M059J (cell line): ENCODE results near the gene ATP6V0B. TPM values are rescaled to one million over a fixed set of nuclear protein-coding genes. Genes with fewer than 3 reads are reported as not detected.

Experiments
- DNase-seq: peaks from one replicate; pipeline ENCODE4 v3.0.0-alpha.2; 2012; ENCODE audit warnings: low read depth
- total RNA-seq: library from RNA; depleted of rRNA; stranded (reverse); fragments of >200 nt; shearing (Covaris generic); gene quantifications from 2 replicates; pipeline ENCODE4 v1.2.3, GENCODE V29; 2014

The ATP6V0B gene
- total RNA-seq, 1 experiment from 2014 or later = 249 TPM

- DNase-seq = peak; percentile 98
These were observed 4.9 kb upstream of the ATP6V0B start, which contains the start of gene DPH2 for GRCh38 chr1:43969746-43970466. Gene DPH2 (plus strand): TSS chr1:43970010. CDS start chr1:43970176, 166 bp downstream.

DNA sequence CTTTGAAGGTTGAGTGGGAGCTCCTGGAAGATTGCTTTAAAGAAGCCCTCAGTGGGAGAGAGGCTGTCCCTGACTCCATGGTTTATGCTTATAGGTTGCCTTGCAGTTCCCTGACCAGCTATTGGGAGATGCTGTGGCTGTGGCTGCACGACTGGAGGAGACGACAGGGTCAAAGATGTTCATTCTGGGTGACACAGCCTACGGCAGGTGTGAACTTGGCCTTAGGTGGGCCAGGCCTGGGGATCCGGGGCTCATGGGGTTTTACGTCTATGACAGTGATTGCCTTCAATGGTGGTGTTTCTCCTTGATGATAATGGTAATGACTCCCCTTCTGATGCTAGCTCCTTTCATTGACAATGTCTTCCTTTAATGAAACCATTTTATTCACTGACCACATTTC is 4.3 kb upstream of the ATP6V0B start:
- DNase-seq = no peak

- no peak for DNase-seq
These were observed 3.8 kb upstream of the ATP6V0B start for GRCh38 chr1:43970911-43971310.

- no peak for DNase-seq
These were observed 3.3 kb upstream of the ATP6V0B start for GRCh38 chr1:43971336-43971980.

DNA sequence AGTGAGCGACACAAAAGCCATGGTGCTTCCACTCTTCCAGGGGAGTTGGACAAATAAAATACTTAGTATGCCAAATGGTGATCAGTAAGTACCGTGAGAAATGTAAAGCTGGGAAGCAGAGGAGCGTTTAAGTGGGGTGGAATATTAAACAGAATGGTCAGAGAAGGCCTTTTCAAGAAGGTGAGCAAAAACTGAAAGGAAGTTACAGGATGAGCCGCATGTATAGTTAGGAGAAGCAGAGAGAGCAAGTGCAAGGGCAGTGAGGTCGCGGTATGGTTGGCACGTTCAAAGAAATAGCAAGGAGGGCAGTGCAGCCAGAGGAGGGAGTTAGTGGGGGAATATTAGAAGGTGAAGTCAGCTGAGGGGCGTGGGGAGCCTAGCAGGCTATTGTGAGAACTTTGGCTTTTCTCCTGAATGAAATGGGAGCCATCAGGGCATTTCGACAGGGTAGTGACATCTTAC is 748 bp upstream of the ATP6V0B start:
- peak; percentile 34 for DNase-seq

- DNase-seq = peak; percentile 40
These were observed 645 bp downstream of the ATP6V0B start for GRCh38 chr1:43975249-43975961.

GRCh38 chr1:43976045-43976444 is 1.3 kb downstream of the ATP6V0B start:
- DNase-seq = no peak

DNA sequence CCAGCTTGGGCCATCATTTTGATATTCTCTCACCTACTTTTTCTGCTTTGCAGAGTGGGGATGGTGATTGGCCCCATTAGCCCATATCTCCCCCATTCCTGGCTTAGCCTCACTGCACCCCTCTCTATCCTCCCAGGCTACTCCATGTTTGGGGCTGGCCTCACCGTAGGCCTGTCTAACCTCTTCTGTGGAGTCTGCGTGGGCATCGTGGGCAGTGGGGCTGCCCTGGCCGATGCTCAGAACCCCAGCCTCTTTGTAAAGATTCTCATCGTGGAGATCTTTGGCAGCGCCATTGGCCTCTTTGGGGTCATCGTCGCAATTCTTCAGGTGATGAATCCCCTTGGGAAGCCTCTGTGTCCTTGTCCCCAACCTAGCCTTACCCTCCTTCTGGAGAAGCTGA is 2.1 kb downstream of the ATP6V0B start:
- DNase-seq = no peak

DNA sequence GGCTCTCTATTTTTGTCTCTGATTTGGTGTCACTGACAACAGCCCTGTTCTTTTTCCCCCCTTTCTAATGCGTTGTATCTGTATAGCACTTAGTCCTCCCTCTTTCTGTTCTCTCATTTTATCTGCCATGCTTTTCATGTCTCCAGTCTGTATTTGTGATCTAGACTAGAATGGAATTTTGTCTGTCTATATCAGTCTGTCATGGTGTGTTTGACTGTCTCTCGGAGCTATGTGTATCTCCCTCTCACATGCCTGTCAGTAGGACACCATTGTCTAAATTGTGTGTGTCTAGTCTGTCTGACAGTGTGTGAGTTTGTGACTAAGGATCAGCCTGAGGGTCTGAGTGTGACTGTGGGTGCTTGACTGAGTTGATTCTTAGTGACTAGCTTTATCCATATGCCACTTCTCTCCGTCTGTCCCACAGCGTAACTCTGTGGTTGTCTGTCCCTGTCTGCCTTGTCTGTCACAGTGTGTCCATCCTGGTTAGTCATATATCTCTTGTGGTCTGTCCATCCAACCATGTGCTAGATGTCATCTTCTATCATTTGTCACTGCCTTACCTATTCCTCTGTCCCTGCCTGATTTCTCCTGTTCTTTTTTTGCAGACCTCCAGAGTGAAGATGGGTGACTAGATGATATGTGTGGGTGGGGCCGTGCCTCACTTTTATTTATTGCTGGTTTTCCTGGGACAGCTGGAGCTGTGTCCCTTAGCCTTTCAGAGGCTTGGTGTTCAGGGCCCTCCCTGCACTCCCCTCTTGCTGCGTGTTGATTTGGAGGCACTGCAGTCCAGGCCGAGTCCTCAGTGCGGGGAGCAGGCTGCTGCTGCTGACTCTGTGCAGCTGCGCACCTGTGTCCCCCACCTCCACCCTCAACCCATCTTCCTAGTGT is 2.9 kb downstream of the ATP6V0B start:
- DNase-seq = no peak

GRCh38 chr1:43978264-43978550 is 3.4 kb downstream of the ATP6V0B start:
- no peak for DNase-seq

- peak; percentile 41 for DNase-seq
These were observed 3.9 kb downstream of the ATP6V0B start, which contains the start of gene B4GALT2 for GRCh38 chr1:43978551-43979260. Gene B4GALT2 (plus strand): TSS chr1:43979210. CDS start chr1:43981161, 1,951 bp downstream.

GRCh38 chr1:43979261-43979527 is 4.4 kb downstream of the ATP6V0B start:
- no peak for DNase-seq

GRCh38 chr1:43979528-43980254 is 4.9 kb downstream of the ATP6V0B start:
- peak; percentile 58 for DNase-seq

GRCh38 chr1:43980255-43981134 is 5.7 kb downstream of the ATP6V0B start:
- DNase-seq = no peak

- DNase-seq = no peak
These were observed 6.4 kb downstream of the ATP6V0B start for GRCh38 chr1:43981135-43981491.

- no peak for DNase-seq
These were observed 6.9 kb downstream of the ATP6V0B start for GRCh38 chr1:43981636-43982035.

DNA sequence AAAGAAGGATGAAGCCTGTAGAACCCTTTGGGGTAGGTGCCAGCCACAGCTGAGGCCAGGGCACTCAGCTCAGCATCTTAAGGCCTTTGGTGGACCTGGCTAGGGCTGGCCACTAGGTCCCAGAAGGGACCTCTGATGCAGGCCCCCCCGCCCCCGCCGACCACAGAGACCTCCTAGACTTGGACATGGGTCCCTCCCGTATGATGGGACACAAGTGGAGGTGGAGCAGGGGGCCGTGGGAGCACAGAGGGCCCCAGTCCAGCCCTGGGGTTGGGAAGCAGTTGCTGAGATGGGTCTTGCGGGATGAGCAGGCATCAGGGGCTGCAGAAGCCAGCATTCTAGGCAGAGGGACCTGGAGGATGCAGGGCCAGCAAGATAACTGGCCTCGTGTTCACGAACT is 7.5 kb downstream of the ATP6V0B start:
- DNase-seq = no peak

GRCh38 chr1:43982808-43983207 is 8.0 kb downstream of the ATP6V0B start:
- DNase-seq = no peak

GRCh38 chr1:43983253-43983899 is 8.6 kb downstream of the ATP6V0B start:
- no peak for DNase-seq
